ENCODE measurements around the gene ACTN3.

GRCh38 chr11:66557733-66558326 is 11.1 kb downstream of the ACTN3 start:
- no peak for TF ChIP-seq CTCF (IDR thresholded peaks at IDR 0.05)
- no peak for TF ChIP-seq POLR2A (IDR thresholded peaks at IDR 0.05)
- TF ChIP-seq POLR2AphosphoS5 (IDR thresholded peaks at IDR 0.05) = no peak

Measured in breast epithelium (tissue), 3 donors.